NCI-H526 treated with DMSO at 0.1 percent for 48 hours (cell line): Measurements from ENCODE around the gene FOXD1.
"Not testable (repeated sequence)": the region's sequence is repeated elsewhere in the genome, so short reads cannot be mapped to it uniquely, and the experiment has no call there.

Source experiments
- DNase-seq: peaks from one replicate; lab custom pipeline; 2025; lab: John Stamatoyannopoulos, UW

Gene FOXD1

DNA sequence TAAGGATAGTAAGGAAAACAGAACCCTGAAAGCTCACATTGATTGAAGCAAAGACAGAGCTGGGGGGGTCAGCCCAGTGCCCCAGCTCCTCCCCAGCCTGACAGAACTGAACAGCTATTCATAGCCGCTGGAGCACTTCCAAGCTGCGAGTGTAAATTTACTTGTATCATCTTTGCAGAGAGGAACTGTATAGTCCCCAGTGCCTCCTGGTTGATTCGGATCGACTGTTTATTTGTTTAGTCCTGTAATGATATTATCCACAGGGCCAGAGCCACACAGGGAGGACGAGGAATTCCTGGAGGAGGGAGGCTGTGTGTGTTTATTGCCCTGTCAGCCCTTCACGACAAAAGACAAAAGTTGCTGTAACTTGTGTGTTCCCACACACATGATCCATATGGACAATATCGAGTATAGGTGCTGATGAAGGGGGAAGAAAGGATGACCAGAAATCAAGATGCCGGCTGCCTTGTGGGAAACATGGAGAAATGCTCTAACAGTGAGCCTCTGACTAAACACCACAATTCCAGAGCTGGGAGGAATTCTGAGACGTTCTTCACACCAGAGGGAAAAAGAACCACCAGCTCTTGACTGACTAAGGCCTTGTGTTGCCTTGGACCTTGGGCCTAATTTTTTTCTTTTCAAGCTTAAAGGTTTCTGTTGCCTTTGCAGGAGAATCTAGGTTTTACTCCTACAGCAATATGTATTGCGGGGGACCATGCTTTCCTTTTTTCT is 31.1 kb downstream of the FOXD1 start:
- DNase-seq: no peak

DNA sequence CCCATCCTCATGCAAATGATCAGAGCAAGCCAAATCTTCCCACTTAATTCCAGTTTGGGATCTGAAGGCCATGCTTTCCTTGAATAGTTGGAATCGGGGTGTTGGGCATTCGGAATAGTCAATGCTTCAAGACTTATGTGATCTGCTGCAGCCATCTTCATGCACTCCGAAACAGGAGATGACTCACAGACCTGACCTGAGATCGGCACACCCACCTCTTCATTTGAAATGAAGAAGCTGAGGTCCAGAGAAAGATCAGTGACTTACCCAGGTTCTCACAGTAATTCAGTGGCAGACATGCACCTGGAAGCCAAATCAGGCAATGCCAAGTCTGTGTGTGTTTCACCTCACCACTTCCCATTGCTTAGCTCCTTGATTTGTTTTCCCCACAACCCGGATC is 33.0 kb downstream of the FOXD1 start:
- no peak for DNase-seq

DNA sequence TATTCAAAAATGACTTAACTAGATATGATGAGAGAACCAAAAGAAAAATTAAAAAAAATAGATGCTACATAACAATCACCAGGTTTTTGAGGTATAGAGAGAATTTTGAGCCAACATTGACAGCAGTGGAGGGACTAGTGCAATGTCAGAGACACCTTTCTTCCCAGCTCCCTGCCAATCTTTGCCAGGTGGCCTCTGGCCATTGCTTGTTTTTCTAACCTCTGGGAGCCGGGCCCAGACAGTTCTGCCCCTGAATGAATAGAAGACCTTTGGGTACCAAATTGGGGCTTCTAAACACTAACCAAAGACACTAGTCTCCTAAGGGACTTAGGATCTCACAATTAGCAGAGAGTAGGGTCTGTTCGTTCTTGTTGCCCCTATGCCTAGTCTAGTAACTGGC is 33.4 kb downstream of the FOXD1 start:
- no peak for DNase-seq

DNA sequence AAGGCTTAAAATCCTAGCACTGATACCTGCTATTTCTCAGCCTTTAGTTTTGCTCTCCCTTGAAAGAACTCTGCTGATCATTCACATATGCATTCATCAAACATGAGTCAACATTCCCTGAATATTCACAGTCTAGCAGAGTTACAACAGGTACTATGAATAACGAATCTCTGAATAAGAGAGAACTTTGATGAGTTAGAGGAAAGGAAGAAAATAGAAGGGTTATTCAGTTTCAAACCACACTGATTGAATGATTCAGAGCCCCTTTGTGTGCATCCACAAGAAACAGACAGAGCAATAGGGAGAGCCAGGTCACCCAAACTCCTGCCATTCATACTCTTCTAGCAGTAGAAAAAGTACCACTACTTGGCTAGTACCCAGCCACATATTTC is 36.0 kb downstream of the FOXD1 start:
- no peak for DNase-seq

DNA sequence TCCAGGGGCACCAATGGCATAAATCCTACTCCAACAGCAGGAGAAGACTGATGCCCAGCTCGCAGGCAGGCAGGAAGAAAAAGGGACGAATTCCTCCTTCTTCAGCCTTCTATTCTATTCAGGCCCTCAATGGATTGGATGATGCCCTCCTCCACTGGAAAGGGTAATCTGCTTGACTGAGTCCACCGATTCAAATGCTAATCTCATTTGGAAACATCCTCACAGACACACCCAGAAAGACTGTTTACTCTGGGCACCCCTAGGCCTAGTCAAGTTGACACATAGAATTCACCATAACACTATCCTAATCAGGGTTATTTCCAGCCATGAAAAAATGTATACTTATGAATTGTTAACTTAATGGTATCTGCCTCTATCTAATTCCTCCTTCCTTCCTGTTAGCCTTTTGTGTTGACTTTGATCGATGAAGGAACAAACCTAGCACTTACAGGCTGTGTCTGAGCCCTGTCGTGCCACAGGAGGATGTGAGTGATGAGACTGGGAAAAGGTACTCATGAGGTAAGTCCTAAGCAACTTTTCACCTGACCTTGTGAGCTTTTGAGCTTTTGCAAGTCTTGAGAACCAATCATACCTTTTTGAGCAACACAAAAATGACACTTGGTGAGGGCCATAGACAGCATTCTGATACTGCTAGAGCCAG is 36.5 kb downstream of the FOXD1 start:
- no peak for DNase-seq

DNA sequence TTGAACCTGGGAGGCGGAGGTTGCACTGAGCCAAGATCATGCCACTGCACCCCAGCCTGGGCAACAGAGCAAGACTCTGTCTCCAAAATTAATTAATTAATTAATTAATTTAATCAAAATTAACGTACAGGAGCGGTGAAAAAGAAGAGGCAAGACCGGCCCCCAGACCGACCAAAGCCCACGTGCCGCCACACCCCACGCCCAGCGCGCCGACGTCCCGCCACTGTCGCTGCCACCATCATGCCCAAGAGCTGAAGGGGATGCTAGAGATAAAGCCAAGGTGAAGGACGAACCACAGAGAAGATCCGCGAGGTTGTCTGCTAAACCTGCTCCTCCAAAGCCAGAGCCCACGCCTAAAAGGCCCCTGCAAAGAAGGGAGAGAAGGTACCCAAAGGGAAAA is 38.6 kb downstream of the FOXD1 start:
- DNase-seq: not testable (repeated sequence)

DNA sequence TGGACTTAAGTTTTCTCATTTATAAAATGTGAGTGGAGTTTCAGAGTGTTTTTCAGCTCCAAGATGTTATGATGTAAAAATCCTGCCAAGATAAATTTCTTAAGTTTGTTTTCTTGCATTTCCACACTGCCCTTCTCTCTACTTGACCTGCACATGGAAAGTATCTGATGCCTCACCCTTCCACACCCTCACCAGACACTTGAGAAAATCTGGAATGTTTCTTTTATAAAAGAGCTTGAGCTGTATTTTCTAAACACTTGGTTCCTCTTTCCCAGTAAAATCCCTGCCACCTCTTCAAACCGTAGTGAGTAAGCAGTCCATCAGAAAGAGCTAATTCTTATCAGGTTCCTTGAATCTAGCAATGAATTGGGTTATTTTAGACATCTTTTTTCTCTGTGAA is 42.9 kb downstream of the FOXD1 start:
- DNase-seq: no peak

DNA sequence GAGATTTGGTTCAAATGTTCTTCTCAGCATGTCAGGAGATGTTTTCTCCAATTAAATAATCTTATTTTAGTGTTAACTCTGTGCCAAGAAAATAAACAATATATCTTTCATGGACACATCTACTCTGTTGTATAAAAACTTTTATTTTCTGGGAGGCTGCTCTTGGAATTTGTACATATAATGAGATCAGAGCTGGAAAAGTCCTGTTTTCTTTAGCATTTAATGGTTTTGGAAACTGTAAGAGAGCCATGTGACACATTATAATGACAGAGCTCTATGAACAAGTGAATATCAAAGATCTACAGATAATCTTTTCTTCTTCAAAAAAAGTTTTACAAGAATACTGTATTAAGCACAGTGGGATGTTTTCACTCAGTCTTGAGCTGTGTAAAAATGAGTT is 48.8 kb downstream of the FOXD1 start:
- no peak for DNase-seq
